ACHN (cell line): ENCODE results near the gene DMD.

ENCODE experiments used
- DNase-seq: peaks from one replicate; pipeline ENCODE4 v3.0.0-alpha.2; 2015
- in situ Hi-C: cut with HindIII; loops from 2 replicates; pipeline ENCODE4 v1.10.0; 2017; ENCODE audit warnings: low sequenced_read_pairs, low pct_ligation_motif_present, low pct_unique_long_range_greater_than_20kb

DMD gene

GRCh38 chrX:31314921-31315320 lies 1896.4 kb downstream of the DMD start:
- in situ Hi-C loops = no loop called here
- no peak for DNase-seq

DNA sequence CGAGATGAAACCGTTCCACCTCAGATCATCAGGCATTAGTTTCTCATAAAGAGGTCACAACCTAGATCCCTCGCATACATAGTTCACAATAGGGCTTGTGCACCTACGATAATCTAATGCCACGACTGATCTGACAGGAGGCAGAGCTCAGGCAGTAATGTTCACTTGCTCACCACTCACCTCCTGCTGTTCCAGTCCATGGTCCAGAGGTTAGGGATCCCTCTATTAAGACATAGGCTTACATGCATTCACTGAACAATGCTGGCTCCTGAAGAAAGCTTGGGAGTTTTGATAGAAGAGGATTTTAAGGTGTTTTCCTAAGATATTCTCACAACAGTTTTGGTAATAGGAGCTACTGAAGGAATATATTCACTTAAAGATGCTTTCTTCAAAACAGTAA lies 1903.4 kb downstream of the DMD start:
- no peak for DNase-seq
- in situ Hi-C loops = no loop called here

- no peak for DNase-seq
- in situ Hi-C loops = no loop called here
Measured at GRCh38 chrX:31302573-31303075, 1908.7 kb downstream of the DMD start.

DNA sequence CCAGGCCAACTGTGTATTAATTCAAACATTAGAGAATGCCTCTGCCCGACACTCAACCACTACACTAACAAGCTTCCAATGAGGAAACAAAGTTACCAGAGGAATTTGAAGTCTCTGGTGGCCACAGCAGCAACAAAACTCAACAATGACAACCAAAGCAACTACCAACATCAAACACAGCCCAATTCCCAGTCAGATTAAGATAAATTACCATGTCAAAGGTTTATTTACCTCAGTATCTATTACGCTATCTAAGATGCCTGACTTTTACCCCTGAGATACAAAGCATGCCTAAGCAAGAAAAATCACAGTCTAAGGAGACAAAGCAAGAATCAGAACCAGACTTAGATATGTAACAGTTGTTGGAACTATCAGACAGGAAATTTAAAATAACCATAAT lies 1909.4 kb downstream of the DMD start:
- in situ Hi-C loops = no loop called here
- no peak for DNase-seq

GRCh38 chrX:31301203-31301602 lies 1910.1 kb downstream of the DMD start:
- in situ Hi-C loops = no loop called here
- no peak for DNase-seq

DNA sequence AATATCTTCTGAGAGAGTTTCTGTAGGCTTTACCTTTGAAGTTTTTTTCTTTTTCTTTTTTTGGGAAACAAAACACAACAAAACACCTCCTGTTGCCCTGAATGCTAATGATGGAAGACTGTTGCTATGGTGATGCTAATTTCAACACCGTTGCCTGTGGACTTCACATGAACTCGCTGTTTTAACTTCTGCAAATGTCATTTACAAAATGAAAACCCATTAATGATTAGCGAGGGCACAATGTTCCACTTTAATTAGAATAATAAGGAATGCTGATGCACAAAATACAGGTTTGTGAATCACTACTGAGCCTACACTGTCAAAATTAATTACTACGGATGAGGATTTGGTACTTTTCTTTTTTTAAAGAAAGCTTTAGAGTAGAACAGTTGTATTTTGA lies 1912.4 kb downstream of the DMD start:
- no peak for DNase-seq
- in situ Hi-C loops = no loop called here

DNA sequence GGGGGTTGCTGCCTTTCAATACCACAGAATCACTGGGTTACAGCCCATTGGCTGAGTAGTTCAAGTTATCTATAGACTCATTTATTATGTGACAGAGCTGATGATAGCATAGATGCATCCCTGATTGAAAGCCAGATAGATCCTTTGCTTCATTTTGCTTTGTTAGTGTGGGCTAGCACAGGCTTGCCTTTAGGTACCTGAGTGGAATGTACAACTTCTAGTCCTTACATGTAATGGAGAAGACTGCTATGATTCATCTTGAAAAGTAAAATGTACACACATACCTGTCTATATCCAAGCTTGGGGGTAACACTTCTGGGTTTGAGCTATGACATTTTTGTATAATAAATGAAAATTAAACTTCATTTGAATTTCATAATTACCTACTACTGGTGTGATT lies 1913.5 kb downstream of the DMD start:
- no peak for DNase-seq
- in situ Hi-C loops = no loop called here

- in situ Hi-C loops = no loop called here
- no peak for DNase-seq
Measured at GRCh38 chrX:31294475-31294874, 1916.9 kb downstream of the DMD start.

DNA sequence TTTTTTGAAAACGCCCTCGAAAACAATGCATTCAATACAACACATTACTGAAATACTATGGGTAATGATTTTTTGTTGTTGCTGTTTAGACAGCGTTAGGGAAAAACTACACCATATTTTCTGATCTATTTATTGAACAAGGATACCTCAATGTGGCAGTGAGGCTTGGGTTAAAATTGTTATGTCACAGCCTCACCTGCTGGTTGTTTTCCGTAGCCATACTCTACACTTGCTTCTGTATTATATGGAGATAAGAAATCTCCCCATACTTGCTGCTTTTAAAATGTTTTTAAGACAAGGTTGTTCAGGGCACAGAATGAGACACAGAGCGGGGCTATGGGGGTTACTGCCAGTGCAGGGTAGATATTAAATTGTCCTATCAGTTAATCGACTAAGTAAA lies 1917.9 kb downstream of the DMD start:
- in situ Hi-C loops = no loop called here
- DNase-seq = no peak

- in situ Hi-C loops = no loop called here
- no peak for DNase-seq
Measured at GRCh38 chrX:31291131-31291530, 1920.2 kb downstream of the DMD start.

DNA sequence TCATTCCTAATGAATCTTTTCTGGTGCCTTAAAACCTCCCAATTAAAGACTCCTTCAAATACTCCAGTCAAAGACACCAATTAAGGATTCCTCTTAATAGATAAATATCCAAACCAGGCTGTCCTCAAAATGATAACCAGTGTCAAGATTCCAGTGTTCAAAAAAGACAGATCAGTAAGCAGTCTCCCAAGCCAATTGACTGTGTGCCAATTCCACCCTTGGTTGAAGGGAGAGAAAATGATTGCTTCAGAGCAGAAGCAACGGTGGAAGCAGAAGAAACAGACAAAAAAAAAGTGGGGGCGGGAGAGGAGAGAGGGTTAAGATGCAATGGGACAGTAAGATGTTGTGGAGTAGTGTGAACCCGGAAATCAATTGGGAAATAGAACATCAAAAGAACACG lies 1923.5 kb downstream of the DMD start:
- DNase-seq = no peak
- in situ Hi-C loops = no loop called here

DNA sequence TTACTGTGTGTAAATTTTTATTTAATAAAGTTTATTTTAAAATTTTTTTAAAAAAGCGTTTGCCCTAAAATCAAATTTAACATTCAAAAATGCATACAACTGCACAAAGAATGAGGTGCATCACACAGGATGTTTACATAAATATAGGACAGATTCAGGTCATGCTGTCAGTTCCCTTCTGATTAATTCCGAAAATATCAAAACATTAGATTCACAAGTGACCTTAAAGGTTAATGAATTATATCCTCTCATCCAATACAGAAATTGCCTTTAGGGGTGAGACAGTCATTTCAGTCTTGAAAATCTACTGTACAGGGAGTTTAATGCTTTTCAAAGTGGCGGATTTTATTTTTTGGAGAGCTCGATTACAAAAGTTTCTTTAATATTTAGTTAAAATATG lies 1930.8 kb downstream of the DMD start:
- DNase-seq = no peak
- in situ Hi-C loops = no loop called here

DNA sequence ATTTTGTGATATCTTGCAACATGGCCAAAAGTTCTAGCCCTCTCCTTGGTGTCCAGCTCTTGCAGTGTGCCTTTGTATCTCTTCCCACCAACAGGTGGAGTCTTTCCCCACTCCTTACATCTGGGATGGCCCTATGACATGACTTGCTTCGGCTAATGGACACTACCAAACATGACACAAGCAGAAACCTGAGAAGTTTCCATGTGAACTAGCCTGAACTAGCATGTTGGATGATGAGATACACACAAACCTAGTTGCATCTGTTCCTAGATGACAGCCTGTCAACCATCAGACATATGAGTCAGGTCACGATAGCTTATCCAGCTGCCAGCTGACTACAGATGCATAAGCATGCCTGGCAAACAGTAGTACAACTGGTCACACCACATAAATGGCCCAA lies 1932.0 kb downstream of the DMD start:
- peak; percentile 12 for DNase-seq
- in situ Hi-C loops = no loop called here

- no peak for DNase-seq
Measured at GRCh38 chrX:31272472-31272775, 1938.9 kb downstream of the DMD start.

GRCh38 chrX:31271615-31272471 lies 1939.5 kb downstream of the DMD start:
- in situ Hi-C loops = no loop called here

More at GRCh38 chrX:31272472-31272775, 1938.9 kb downstream of the DMD start:
- in situ Hi-C loops = no loop called here

GRCh38 chrX:31269914-31270313 lies 1941.4 kb downstream of the DMD start:
- in situ Hi-C loops = no loop called here

More at GRCh38 chrX:31271615-31272471, 1939.5 kb downstream of the DMD start:
- DNase-seq = no peak

GRCh38 chrX:31268359-31268758 lies 1943.0 kb downstream of the DMD start:
- in situ Hi-C loops = no loop called here
- no peak for DNase-seq

More at GRCh38 chrX:31269914-31270313, 1941.4 kb downstream of the DMD start:
- no peak for DNase-seq

DNA sequence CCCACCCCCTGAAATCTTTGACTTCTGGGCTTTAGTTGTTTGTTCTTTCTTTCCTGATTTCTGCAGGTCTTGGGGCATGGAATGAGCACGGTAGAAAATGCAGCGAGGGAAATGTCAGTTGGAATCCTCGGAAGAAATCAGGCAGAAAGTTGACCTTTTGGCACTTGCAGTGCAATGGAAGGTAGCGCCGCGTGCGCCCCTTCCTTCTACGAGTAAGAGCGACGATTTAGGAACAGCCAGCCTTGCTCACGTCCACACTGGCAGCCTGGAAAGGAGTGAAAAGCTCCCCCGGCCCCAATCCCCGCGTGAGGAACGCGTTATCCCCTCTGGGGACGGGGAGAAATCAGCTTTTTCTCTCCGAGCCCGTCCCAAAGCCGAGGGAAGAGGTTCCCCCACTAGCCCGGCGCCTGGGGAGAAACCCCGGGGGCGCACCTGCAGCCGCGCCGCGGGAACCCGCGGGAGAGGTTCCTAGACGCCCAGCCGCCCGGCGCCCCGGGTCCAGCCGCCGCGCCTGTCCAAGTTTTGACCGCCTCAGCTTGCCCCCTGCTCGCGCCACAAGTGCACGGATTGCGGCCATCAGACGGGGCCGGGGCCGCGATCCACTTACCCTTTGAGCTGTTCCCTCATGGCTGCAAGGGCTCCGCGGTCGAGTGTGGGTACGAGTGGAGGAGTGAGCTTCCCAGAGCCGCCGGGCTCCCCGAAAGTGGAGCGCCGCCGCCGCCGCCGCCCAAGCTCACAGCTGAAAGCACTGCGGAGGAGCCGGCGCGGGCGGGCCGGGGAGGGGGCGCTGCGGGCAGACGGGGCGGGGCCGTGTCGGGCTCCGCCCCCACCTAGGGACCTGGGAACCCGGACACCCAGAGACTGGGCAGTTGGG lies 1944.9 kb downstream of the DMD start:
- DNase-seq = peak; percentile 49
- in situ Hi-C loops = no loop called here

DNA sequence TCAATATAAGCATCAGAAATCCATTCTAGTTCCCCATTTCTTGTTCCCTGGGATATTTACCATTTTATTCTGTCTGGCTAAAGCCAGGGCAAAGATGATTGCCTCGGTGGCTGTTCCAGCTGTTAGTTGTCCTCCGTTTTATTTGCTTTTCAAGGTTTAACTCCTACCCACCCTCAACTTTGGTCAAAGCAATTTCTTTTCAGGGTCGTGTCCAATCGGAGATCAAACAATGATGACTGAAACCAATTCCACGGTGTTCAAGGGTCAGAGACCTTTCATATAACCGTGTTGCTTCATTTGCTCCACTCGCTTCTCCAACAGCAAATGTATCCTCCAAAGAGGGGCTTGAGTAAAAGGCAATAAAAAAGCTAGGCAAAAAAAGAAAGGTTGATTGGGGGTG lies 1946.0 kb downstream of the DMD start:
- DNase-seq = no peak
- in situ Hi-C loops = no loop called here

- in situ Hi-C loops = no loop called here
- DNase-seq = no peak
Measured at GRCh38 chrX:31260351-31260750, 1951.0 kb downstream of the DMD start.
